GM23338 (cell line): ENCODE results near the gene DOCK1. TPM values are rescaled to one million over a fixed set of nuclear protein-coding genes. Genes with fewer than 3 reads are reported as not detected.

Source experiments
- ATAC-seq: fragments of 200-7000 bp; cut with Tn5 transposase; 3 replicates; pipeline ENCODE4 v1.9.1; 2020
- DNase-seq: peaks from one replicate; pipeline ENCODE4 v3.0.0-alpha.2; 2015; ENCODE audit warnings: low spot score
- H2AFZ ChIP-seq: fragments of 200-600 bp; sonication (generic); 2 replicates; pipeline ENCODE4 v1.8.0; 2016; ENCODE audit warnings: antibody characterized with exemption, mild to moderate bottlenecking, moderate library complexity
- H3F3A ChIP-seq: fragments of 200-600 bp; sonication (generic); replicated peaks from 2 replicates; pipeline ENCODE4 v1.8.0; 2017; ENCODE audit warnings: antibody characterized with exemption, mixed run types, low read depth
- H3K27ac ChIP-seq: fragments of 200-600 bp; sonication (generic); 2 replicates; pipeline ENCODE4 v1.6.1; 2016; ENCODE audit warnings: low read depth
- H3K27me3 ChIP-seq: fragments of 200-600 bp; sonication (generic); 2 replicates; pipeline ENCODE4 v1.8.0; 2016; ENCODE audit warnings: mild to moderate bottlenecking, mixed run types, moderate library complexity; ENCODE audit not compliant: insufficient read depth
- H3K36me3 ChIP-seq: fragments of 200-600 bp; sonication (generic); 2 replicates; pipeline ENCODE4 v1.8.0; 2016; ENCODE audit warnings: mild to moderate bottlenecking; ENCODE audit not compliant: insufficient read depth
- H3K4me1 ChIP-seq: fragments of 200-600 bp; sonication (generic); 2 replicates; pipeline ENCODE4 v1.8.0; 2016; ENCODE audit warnings: mild to moderate bottlenecking, moderate library complexity; ENCODE audit not compliant: insufficient read depth
- H3K4me2 ChIP-seq: fragments of 200-600 bp; sonication (generic); 2 replicates; pipeline ENCODE4 v1.7.1; 2017; ENCODE audit warnings: mixed run types
- H3K4me3 ChIP-seq: fragments of 200-600 bp; sonication (generic); 2 replicates; pipeline ENCODE4 v1.6.1; 2016; ENCODE audit warnings: mixed run types
- H3K79me2 ChIP-seq: fragments of 200-600 bp; sonication (generic); replicated peaks from 2 replicates; pipeline ENCODE4 v1.8.0; 2017; ENCODE audit warnings: mild to moderate bottlenecking; ENCODE audit not compliant: insufficient read depth
- H3K9me2 ChIP-seq: fragments of 200-600 bp; sonication (generic); 2 replicates; pipeline ENCODE4 v1.8.0; 2017; ENCODE audit not compliant: insufficient read depth
- H4K20me1 ChIP-seq: fragments of 200-600 bp; sonication (generic); replicated peaks from 2 replicates; pipeline ENCODE4 v1.8.0; 2017; ENCODE audit warnings: mild to moderate bottlenecking; ENCODE audit not compliant: insufficient read depth
- H3K27ac Mint-ChIP-seq: 2 replicates; pipeline ENCODE4 v1.8.0; 2020; ENCODE audit warnings: inconsistent platforms, mild to moderate bottlenecking, moderate library complexity, mixed read lengths
- H3K27me3 Mint-ChIP-seq: 3 replicates; pipeline ENCODE4 v1.8.0; 2022; ENCODE audit warnings: low read depth, mild to moderate bottlenecking, moderate library complexity, mixed read lengths, inconsistent platforms; ENCODE audit not compliant: insufficient read depth, poor library complexity
- H3K36me3 Mint-ChIP-seq: 3 replicates; pipeline ENCODE4 v1.8.0; 2021; ENCODE audit warnings: low read depth, mild to moderate bottlenecking, inconsistent platforms, moderate library complexity, mixed read lengths
- H3K4me1 Mint-ChIP-seq: 3 replicates; pipeline ENCODE4 v1.8.0; 2020; ENCODE audit warnings: mild to moderate bottlenecking, inconsistent platforms, mixed read lengths
- H3K4me3 Mint-ChIP-seq: 3 replicates; pipeline ENCODE4 v1.8.0; 2021; ENCODE audit warnings: moderate library complexity, mild to moderate bottlenecking, inconsistent platforms, mixed read lengths
- H3K9me3 Mint-ChIP-seq: 3 replicates; pipeline ENCODE4 v1.8.0; 2020; ENCODE audit warnings: moderate library complexity, mild to moderate bottlenecking, inconsistent platforms, mixed read lengths
- EZH2 ChIP-seq: fragments of 200-600 bp; sonication (generic); IDR thresholded peaks from one replicate; pipeline ENCODE4 v1.8.0; 2017; ENCODE audit warnings: antibody characterized with exemption, mild to moderate bottlenecking, low read depth; ENCODE audit not compliant: unreplicated experiment
- JUNB ChIP-seq: IDR thresholded peaks from one replicate; pipeline ENCODE4 v1.6.1; 2016; ENCODE audit warnings: antibody characterized with exemption; ENCODE audit not compliant: unreplicated experiment
- POLR2AphosphoS5 ChIP-seq: IDR thresholded peaks from 2 replicates; pipeline ENCODE4 v1.6.1; 2016; ENCODE audit warnings: antibody characterized with exemption, low read depth
- REST ChIP-seq: IDR thresholded peaks from one replicate; pipeline ENCODE4 v1.6.1; 2018; ENCODE audit warnings: antibody characterized with exemption; ENCODE audit not compliant: unreplicated experiment
- STAT1 ChIP-seq: IDR thresholded peaks from one replicate; pipeline ENCODE4 v1.6.1; 2016; ENCODE audit warnings: antibody characterized with exemption; ENCODE audit not compliant: unreplicated experiment
- ZNF114 ChIP-seq: fragments of 250-450 bp; sonication (Bioruptor Pico); IDR thresholded peaks from 2 replicates; pipeline ENCODE4 v1.5.0; 2020; ENCODE audit warnings: mild to moderate bottlenecking, moderate library complexity
- ZNF462 ChIP-seq: fragments of 250-450 bp; sonication (Bioruptor Pico); IDR thresholded peaks from 2 replicates; pipeline ENCODE4 v1.5.0; 2020; ENCODE audit warnings: mild to moderate bottlenecking, moderate library complexity
- polyA plus RNA-seq: library from polyadenylated mRNA; unstranded; fragments of >200 nt; fragmentation: Nextera tagmentation; extraction: Ambion mirVana; gene quantifications from 2 replicates; pipeline ENCODE4 v1.2.1, GENCODE V29; 2016
- total RNA-seq: library from RNA; depleted of rRNA; stranded (reverse); fragments of >200 nt; shearing (Covaris generic); gene quantifications from 2 replicates; pipeline ENCODE4 v1.2.3, GENCODE V29; 2014
- TF ChIP-seq, protein P1 (sequence below): IDR thresholded peaks from 2 replicates; pipeline ENCODE4 v1.6.1; 2016; ENCODE audit warnings: antibody characterized with exemption
- TF ChIP-seq, protein P2 (sequence below), 2 experiments: fragments of 200-600 bp in 1 of 2; sonication (generic) in 1 of 2; conservative IDR thresholded peaks; 2 replicates each; pipeline versions ENCODE4 v1.5.1 to v1.6.1; 2016 to 2017; ENCODE audit warnings: antibody characterized with exemption in 2 of 2, low read depth in 2 of 2, mild to moderate bottlenecking in 2 of 2, moderate library complexity in 1 of 2

The DOCK1 gene
- total and polyA plus RNA-seq, 2 experiments from 2014 or later = 13.2 to 55.3 TPM

- Mint-ChIP-seq H3K36me3 (peaks cover 40% of the 10 kb centered on the region), H3K27ac (no peak overlapping the region), H3K27me3 (peaks cover 9% of the 10 kb centered on the region), H3K4me3 (no peak overlapping the region), H3K4me1 (peaks cover 21% of the 10 kb centered on the region), H3K9me3 (no peaks in the 10 kb centered on the region; the same call in 1 of the 3 replicates)
- H3K4me2 ChIP-seq = no peak overlapping the region
- no peak overlapping the region for H3K27ac ChIP-seq
- TF ChIP-seq JUNB (no peak), ZNF114 (CRISPR knock-in tag) (no peak), ZNF462 (CRISPR knock-in tag) (no peak), STAT1 (no peak), POLR2AphosphoS5 (no peak), EZH2 (no peak), REST (no peak)
- TF ChIP-seq, protein P1, sequence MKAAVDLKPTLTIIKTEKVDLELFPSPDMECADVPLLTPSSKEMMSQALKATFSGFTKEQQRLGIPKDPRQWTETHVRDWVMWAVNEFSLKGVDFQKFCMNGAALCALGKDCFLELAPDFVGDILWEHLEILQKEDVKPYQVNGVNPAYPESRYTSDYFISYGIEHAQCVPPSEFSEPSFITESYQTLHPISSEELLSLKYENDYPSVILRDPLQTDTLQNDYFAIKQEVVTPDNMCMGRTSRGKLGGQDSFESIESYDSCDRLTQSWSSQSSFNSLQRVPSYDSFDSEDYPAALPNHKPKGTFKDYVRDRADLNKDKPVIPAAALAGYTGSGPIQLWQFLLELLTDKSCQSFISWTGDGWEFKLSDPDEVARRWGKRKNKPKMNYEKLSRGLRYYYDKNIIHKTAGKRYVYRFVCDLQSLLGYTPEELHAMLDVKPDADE = no peak
- TF ChIP-seq, protein P2, sequence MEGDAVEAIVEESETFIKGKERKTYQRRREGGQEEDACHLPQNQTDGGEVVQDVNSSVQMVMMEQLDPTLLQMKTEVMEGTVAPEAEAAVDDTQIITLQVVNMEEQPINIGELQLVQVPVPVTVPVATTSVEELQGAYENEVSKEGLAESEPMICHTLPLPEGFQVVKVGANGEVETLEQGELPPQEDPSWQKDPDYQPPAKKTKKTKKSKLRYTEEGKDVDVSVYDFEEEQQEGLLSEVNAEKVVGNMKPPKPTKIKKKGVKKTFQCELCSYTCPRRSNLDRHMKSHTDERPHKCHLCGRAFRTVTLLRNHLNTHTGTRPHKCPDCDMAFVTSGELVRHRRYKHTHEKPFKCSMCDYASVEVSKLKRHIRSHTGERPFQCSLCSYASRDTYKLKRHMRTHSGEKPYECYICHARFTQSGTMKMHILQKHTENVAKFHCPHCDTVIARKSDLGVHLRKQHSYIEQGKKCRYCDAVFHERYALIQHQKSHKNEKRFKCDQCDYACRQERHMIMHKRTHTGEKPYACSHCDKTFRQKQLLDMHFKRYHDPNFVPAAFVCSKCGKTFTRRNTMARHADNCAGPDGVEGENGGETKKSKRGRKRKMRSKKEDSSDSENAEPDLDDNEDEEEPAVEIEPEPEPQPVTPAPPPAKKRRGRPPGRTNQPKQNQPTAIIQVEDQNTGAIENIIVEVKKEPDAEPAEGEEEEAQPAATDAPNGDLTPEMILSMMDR (conservative IDR thresholded peaks at IDR 0.05; ENCODE audit: low read depth in 2 of 2) = no peak
- 0 out of 2 replicates have a peak, but pooled peaks cover 6% of the 10 kb centered on the region for H3K9me2 ChIP-seq
- DNase-seq (no peak), ATAC-seq (no peak)
- no peak overlapping the region for H2AFZ ChIP-seq
- H4K20me1 ChIP-seq = peaks cover 9% of the 10 kb centered on the region
- no peak overlapping the region for H3K4me3 ChIP-seq
- H3K79me2 ChIP-seq = peaks cover 97% of the 10 kb centered on the region
- H3K36me3 ChIP-seq = no peaks in the 10 kb centered on the region
- H3F3A ChIP-seq = no peaks in the 10 kb centered on the region
- no peaks in the 10 kb centered on the region for H3K27me3 ChIP-seq
- H3K4me1 ChIP-seq = no peaks in the 10 kb centered on the region
These were observed 24.2 kb downstream of the DOCK1 start for GRCh38 chr10:126929391-126929790.
